ENCODE results near the gene RAB40B.

GRCh38 chr17:82675476-82676245 is 22.8 kb downstream of the RAB40B start:
- TF ChIP-seq, protein P1, sequence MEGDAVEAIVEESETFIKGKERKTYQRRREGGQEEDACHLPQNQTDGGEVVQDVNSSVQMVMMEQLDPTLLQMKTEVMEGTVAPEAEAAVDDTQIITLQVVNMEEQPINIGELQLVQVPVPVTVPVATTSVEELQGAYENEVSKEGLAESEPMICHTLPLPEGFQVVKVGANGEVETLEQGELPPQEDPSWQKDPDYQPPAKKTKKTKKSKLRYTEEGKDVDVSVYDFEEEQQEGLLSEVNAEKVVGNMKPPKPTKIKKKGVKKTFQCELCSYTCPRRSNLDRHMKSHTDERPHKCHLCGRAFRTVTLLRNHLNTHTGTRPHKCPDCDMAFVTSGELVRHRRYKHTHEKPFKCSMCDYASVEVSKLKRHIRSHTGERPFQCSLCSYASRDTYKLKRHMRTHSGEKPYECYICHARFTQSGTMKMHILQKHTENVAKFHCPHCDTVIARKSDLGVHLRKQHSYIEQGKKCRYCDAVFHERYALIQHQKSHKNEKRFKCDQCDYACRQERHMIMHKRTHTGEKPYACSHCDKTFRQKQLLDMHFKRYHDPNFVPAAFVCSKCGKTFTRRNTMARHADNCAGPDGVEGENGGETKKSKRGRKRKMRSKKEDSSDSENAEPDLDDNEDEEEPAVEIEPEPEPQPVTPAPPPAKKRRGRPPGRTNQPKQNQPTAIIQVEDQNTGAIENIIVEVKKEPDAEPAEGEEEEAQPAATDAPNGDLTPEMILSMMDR (IDR thresholded peaks at IDR 0.05; ENCODE audit: poor library complexity), result no peak
- TF ChIP-seq EZH2 (IDR thresholded peaks at IDR 0.05; ENCODE audit: borderline replicate concordance) (no peak), EZH2phosphoT487 (IDR thresholded peaks at IDR 0.05; ENCODE audit: low read depth, severe bottlenecking, unreplicated experiment) (no peak)

All from hepatocyte (in vitro differentiated cells).